ENCODE data around the gene PLA2G3. TPM values are rescaled to one million over a fixed set of nuclear protein-coding genes. Genes with fewer than 3 reads are reported as not detected.

PLA2G3 gene
- total and polyA plus RNA-seq, 2 experiments from 2014 or later = 18.0 to 34.5 TPM

GRCh38 chr22:31095637-31096249 lies 44.6 kb downstream of the PLA2G3 start (continued):
- no peak for TF ChIP-seq CREB1 (CRISPR knock-in tag; IDR thresholded peaks at IDR 0.05; ENCODE audit: low read depth)
- TF ChIP-seq STAT1 (IDR thresholded peaks at IDR 0.05; ENCODE audit: unreplicated experiment) = no peak
- no peak for TF ChIP-seq EZH2phosphoT487 (IDR thresholded peaks at IDR 0.05; ENCODE audit: unreplicated experiment)
- TF ChIP-seq ZNF462 (CRISPR knock-in tag; IDR thresholded peaks at IDR 0.05) = no peak

GRCh38 chr22:31094741-31095140 lies 45.6 kb downstream of the PLA2G3 start:
- TF ChIP-seq ZNF114 (CRISPR knock-in tag; IDR thresholded peaks at IDR 0.05) = no peak
- TF ChIP-seq POLR2AphosphoS5 (IDR thresholded peaks at IDR 0.05; ENCODE audit: low read depth) = no peak
- TF ChIP-seq ZNF462 (CRISPR knock-in tag; IDR thresholded peaks at IDR 0.05) = no peak
- Histone ChIP-seq H3K9me2 (ENCODE audit: insufficient read depth) (no peaks in the 10 kb centered on the region), H3K27ac (ENCODE audit: low read depth) (no peak overlapping the region), H2AFZ (no peak overlapping the region), H4K20me1 (replicated peaks; ENCODE audit: insufficient read depth) (no peaks in the 10 kb centered on the region), H3K4me3 (no peak overlapping the region), H3K27me3 (ENCODE audit: insufficient read depth) (no peaks in the 10 kb centered on the region), H3K36me3 (ENCODE audit: insufficient read depth) (no peaks in the 10 kb centered on the region), H3K79me2 (replicated peaks; ENCODE audit: insufficient read depth) (no peaks in the 10 kb centered on the region), H3F3A (replicated peaks; ENCODE audit: low read depth) (0 out of 2 replicates have a peak, but pooled peaks cover 6% of the 10 kb centered on the region), H3K4me2 (no peak overlapping the region), H3K4me1 (ENCODE audit: insufficient read depth) (peaks cover 13% of the 10 kb centered on the region)
- Mint-ChIP-seq H3K9me3 (no peaks in the 10 kb centered on the region), H3K27ac (no peak overlapping the region), H3K4me1 (peaks cover 14% of the 10 kb centered on the region), H3K36me3 (ENCODE audit: low read depth) (no peaks in the 10 kb centered on the region; the same call in 2 of the 3 replicates), H3K27me3 (ENCODE audit: insufficient read depth, low read depth, poor library complexity) (peaks cover 16% of the 10 kb centered on the region), H3K4me3 (no peak overlapping the region)
- ATAC-seq = no peak
- DNase-seq (ENCODE audit: low spot score) = no peak

All from GM23338 (cell line).